ENCODE results near the gene PLBD1.

Gene PLBD1

DNA sequence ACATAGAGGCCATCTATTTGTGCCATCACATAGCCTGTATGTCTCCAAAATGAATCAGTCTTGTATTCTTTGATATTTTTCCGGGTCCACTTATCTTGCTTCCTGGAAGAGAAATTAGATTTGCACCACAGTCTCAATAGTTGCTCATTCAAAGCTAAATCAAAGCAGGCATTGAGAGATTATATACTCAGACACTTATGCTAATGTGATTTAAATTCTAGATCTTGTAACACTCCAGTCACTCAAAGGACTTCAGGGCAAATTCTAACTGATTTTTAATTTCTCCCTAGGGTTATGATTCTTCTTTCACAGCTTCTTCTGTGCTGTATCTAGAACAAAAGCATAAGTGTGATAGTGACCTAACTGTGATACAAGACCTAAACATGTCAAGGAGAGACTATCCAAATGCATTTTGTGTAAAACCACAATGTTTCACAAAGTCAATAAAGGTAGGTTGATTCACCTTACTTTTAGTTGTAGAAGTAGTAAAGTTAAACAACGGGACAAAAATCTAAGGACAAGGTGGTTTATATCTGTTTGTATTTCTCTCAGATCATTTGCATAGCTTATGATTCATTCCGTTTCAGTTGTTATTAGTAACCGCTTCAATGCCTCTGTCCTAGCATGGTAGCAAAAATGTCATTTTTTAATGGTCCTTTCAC lies 26.8 kb downstream of the PLBD1 start:
- no peak overlapping the region for H3K4me3 ChIP-seq
- no peak for DNase-seq (ENCODE audit: low spot score)
- H3K27ac ChIP-seq = no peak overlapping the region
- TF ChIP-seq, protein P1, sequence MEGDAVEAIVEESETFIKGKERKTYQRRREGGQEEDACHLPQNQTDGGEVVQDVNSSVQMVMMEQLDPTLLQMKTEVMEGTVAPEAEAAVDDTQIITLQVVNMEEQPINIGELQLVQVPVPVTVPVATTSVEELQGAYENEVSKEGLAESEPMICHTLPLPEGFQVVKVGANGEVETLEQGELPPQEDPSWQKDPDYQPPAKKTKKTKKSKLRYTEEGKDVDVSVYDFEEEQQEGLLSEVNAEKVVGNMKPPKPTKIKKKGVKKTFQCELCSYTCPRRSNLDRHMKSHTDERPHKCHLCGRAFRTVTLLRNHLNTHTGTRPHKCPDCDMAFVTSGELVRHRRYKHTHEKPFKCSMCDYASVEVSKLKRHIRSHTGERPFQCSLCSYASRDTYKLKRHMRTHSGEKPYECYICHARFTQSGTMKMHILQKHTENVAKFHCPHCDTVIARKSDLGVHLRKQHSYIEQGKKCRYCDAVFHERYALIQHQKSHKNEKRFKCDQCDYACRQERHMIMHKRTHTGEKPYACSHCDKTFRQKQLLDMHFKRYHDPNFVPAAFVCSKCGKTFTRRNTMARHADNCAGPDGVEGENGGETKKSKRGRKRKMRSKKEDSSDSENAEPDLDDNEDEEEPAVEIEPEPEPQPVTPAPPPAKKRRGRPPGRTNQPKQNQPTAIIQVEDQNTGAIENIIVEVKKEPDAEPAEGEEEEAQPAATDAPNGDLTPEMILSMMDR (IDR thresholded peaks at IDR 0.05) = no peak

DNA sequence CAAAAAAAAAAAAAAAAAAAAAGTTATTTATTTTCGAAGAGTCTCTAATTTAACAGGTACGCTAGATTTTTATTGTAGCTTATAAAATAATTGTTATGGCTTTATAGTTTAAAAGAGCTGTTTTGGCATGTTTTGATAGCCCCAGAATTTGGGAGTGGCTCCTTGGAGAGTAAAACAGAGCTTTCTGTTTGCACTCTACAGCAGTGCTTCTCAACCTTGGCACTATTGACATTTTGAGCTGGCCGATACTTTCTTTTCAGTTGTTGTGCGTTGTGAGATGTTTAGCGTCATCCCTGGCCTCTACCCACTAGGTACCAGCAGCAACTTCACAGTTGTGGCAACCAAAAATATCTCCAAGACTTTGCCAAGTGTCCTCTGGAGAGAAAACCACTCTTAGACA lies 30.6 kb downstream of the PLBD1 start:
- TF ChIP-seq, protein P1 (IDR thresholded peaks at IDR 0.05) = no peak
- DNase-seq (ENCODE audit: low spot score) = no peak
- Histone ChIP-seq H3K4me3 (no peak overlapping the region), H3K27ac (no peak overlapping the region)

DNA sequence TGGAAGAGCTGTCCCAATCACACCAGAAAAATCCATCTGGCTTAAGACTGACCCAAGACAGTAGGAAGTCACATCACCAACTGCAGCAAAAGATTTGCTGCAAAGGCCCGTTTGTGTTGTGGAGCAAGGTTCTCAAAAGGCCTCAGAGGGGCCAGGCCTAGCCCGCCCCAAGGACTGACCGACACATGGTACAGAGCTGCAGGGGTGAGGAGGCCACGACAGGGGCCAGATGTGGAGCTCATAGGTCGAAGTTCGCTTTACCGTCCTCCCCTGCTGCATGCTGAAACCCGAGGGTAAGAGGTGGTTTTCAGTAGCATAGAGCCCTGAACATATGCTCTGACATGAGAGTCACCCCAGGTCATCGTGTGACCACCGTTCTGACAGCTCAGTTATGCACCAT lies 35.5 kb downstream of the PLBD1 start:
- no peak for DNase-seq (ENCODE audit: low spot score)
- TF ChIP-seq, protein P1 (IDR thresholded peaks at IDR 0.05) = no peak
- Histone ChIP-seq H3K4me3 (no peak overlapping the region), H3K27ac (no peak overlapping the region)

DNA sequence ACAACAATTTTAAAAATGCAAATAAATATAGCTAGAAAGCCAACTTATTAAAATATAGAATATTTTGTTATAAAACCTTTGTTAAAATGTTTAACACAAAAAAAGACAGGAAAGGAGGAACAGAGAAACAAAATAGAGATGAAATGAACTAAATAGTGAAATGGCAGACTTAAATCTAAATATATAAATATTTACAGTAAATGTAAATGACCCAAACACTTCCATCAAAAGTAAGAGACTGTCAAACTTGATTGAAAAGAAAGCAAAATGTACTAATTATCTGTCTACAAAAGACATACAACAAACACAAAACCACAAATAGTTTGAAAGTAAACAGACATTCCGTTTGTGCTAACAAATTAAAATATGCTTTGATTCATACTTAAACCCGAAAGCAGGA lies 41.7 kb downstream of the PLBD1 start:
- no peak for DNase-seq (ENCODE audit: low spot score)
- TF ChIP-seq, protein P1 (IDR thresholded peaks at IDR 0.05) = no peak
- Histone ChIP-seq H3K27ac (no peak overlapping the region), H3K4me3 (no peak overlapping the region)

DNA sequence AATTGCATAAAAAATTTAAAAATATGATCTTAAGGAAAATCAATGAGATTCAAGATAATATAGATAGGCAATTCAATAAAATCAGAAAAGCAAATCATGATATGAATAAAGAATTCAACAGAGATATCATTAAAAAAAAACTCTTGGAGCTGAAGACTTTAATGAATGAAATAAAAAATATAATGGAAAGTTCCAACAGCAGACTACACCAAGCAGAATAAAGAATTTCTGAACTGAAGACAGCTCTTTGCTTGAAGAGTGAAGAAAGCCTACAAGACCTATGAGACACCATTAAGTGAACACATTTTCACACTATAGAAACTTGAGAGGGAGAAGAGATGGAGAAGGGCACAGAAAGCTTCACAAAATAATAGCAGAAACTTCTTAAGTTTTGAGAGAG lies 45.9 kb downstream of the PLBD1 start:
- TF ChIP-seq, protein P1 (IDR thresholded peaks at IDR 0.05) = no peak
- Histone ChIP-seq H3K4me3 (no peak overlapping the region), H3K27ac (no peak overlapping the region)
- no peak for DNase-seq (ENCODE audit: low spot score)

DNA sequence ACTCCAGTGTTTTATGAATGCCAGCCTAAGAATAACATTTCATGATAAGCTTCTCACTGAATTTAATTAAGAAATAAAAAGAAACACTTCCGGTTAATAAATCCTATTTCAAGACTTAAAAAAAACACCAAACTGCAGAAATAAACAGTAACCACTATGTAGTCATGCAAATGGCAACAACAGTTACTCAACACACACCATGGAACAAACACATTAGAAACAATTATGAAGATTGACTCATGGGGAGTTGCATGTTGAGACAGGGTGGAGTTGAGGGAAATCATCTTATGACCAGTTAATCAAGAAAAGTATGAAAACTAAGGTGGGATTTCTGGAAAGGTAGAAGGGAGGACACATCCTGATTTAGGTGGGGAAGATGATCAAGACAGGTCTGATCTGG lies 52.7 kb downstream of the PLBD1 start:
- Histone ChIP-seq H3K27ac (no peak overlapping the region), H3K4me3 (no peak overlapping the region)
- no peak for DNase-seq (ENCODE audit: low spot score)
- TF ChIP-seq, protein P1 (IDR thresholded peaks at IDR 0.05) = no peak

DNA sequence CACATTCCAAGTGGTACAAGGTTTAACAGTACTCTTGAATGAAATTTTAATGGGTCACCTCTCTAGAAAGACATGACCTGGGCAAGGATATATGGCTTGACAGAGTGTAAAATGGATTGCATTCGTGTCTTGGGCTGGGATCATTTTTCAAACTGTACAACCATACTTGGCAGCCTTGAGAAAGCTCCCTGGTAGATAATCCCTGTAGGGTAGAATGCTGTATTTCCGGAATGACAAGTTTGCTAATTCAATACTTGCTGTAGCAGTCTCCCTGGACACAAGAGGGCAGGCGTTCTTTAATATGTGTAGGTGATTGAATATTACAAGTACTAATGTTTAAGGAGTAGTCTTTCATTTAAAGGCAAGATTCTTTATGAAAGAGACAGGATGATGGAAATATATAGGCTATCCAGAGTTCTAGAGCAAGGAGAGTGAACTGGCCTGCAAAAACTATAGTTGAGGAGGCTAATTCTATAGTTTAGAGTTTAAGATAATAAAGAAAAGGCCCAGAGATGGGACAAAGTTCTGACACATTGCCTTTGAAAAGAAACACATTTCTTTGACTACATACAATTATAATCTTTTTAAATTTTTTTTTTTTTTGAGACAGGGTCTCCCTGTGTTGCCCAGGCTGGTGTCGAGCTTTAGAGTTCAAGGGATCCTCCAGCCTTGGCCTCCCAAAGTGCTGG lies 53.4 kb downstream of the PLBD1 start:
- Histone ChIP-seq H3K27ac (no peak overlapping the region), H3K4me3 (no peak overlapping the region)
- DNase-seq (ENCODE audit: low spot score) = no peak
- TF ChIP-seq, protein P1 (IDR thresholded peaks at IDR 0.05) = no peak

Measured in coronary artery (tissue), 2 donors.